Measurements from ENCODE around the gene BTK. TPM values are rescaled to one million over a fixed set of nuclear protein-coding genes. Genes with fewer than 3 reads are reported as not detected.

The BTK gene
- 10 to 100 TPM; 16.2 to 81.7 (median 37.3) TPM for total RNA-seq

DNA sequence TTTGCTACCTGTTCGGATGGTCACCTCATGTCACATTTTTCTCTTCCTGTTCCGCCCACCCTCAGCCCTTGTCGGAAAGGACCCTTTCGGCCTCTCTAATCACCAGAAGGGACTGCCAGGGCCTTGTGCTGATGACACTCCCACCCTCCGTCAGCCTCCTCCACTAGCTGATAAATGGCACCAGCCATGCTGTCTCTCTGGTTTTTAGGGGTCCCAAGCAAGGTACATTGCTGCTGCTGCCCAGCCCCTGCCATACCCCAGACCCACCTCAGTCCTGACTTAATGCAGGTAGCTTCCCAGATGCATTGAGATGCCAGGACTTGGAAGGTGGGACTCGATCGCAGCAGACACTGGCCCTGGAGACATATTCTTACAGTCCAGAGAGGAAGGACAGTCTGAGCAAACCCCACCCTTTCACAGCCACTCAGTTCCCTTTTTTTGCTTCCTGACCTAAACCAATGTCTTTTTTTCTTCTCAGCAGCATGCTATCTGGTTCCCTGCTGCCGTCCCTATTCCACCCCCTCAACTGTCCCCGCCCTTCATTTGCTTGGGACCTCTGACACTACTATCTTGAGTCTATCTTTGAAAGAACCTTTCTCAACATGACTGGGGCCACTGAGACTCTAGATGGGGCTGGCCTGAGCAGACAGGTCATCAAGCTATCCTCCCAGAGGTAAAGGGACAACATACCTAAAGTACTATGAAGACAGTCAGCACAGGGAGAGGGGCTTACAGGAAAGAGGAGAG lies at the start of gene BTK:
Gene BTK, minus strand, starts transcription at position 397 of the 747 bp plus-strand sequence. CDS start 10,907 bp downstream, outside the sequence.
- Histone ChIP-seq H3K36me3 (no peaks in the 10 kb centered on the region), H3K9me3 (no peaks in the 10 kb centered on the region), H3K27ac (peak within 1 kb of the TSS in 3 of 4 donors; percentile 6 to 60 (median 49)), H3K4me3 (peak within 1 kb of the TSS in 2 of 4 donors; percentile 18 to 37), H3K27me3 (no peaks in the 10 kb centered on the region), H3K4me1 (no peaks in the 10 kb centered on the region)
- peak in 1 of 2 donors; percentile 63 for ATAC-seq (ENCODE audit: low FRiP score in 2 of 2)
- TF ChIP-seq POLR2A (IDR thresholded peaks at IDR 0.05) (peak in 1 of 4 donors; percentile 35), EP300 (IDR thresholded peaks at IDR 0.05) (no peak)
- DNase-seq: peak in 1 of 2 donors; percentile 46
- 61 to 70% methylated on average over 9 of the region's 9 CpGs for WGBS, 2 donors

GRCh38 chrX:101430457-101431078 lies 44.6 kb upstream of the BTK start:
- Histone ChIP-seq H3K4me3 (no peak overlapping the region), H3K27me3 (no peaks in the 10 kb centered on the region), H3K9me3 (no peaks in the 10 kb centered on the region), H3K36me3 (peaks cover 0 to 10% (median 0%) of the 10 kb centered on the region in 4 donors), H3K4me1 (no peaks in the 10 kb centered on the region), H3K27ac (no peak overlapping the region)
- TF ChIP-seq POLR2A (IDR thresholded peaks at IDR 0.05): no peak
- TF ChIP-seq POLR2AphosphoS5 (IDR thresholded peaks at IDR 0.05): no peak
- WGBS, 2 donors: 83 to 85% methylated on average over 2 of the region's 2 CpGs
- ATAC-seq (ENCODE audit: low FRiP score in 2 of 2) (no peak), DNase-seq (no peak)

DNA sequence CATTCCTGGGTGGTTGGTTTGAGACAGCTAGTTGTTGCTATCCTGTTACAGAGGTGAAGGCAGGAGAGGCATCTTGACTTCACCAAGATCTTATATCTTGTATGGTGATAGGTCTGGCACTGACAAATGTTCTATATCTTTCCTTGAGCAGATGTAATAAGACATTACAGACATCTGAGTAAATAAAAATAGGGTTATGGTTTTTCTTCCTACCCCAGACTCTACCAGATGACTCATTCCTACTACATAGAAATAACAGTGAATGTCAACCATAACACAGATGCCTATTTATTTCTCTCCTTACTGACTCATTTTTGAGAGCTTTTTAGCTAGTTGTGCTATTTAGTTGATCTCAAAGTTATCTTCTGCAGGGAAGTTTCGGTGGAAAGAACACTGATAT lies 43.9 kb upstream of the BTK start:
- H3K36me3 ChIP-seq: peaks cover 0 to 10% (median 0%) of the 10 kb centered on the region in 4 donors
- no peaks in the 10 kb centered on the region for H3K9me3 ChIP-seq
- WGBS, 2 donors: 83 to 86% methylated on average over 1 of the region's 1 CpG
- H3K27ac ChIP-seq: no peak overlapping the region
- no peak for TF ChIP-seq POLR2AphosphoS5 (IDR thresholded peaks at IDR 0.05)
- TF ChIP-seq, protein P1, sequence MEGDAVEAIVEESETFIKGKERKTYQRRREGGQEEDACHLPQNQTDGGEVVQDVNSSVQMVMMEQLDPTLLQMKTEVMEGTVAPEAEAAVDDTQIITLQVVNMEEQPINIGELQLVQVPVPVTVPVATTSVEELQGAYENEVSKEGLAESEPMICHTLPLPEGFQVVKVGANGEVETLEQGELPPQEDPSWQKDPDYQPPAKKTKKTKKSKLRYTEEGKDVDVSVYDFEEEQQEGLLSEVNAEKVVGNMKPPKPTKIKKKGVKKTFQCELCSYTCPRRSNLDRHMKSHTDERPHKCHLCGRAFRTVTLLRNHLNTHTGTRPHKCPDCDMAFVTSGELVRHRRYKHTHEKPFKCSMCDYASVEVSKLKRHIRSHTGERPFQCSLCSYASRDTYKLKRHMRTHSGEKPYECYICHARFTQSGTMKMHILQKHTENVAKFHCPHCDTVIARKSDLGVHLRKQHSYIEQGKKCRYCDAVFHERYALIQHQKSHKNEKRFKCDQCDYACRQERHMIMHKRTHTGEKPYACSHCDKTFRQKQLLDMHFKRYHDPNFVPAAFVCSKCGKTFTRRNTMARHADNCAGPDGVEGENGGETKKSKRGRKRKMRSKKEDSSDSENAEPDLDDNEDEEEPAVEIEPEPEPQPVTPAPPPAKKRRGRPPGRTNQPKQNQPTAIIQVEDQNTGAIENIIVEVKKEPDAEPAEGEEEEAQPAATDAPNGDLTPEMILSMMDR (IDR thresholded peaks at IDR 0.05): no peak
- no peak for TF ChIP-seq EP300 (IDR thresholded peaks at IDR 0.05)
- no peak for TF ChIP-seq POLR2A (IDR thresholded peaks at IDR 0.05)
- no peaks in the 10 kb centered on the region for H3K27me3 ChIP-seq
- H3K4me3 ChIP-seq: no peak overlapping the region
- no peak for ATAC-seq (ENCODE audit: low FRiP score in 2 of 2)
- DNase-seq: no peak
- no peaks in the 10 kb centered on the region for H3K4me1 ChIP-seq

- DNase-seq (no peak), ATAC-seq (ENCODE audit: low FRiP score in 2 of 2) (no peak)
- no peaks in the 10 kb centered on the region for H3K9me3 ChIP-seq
- 95 to 98% methylated on average over 2 of the region's 2 CpGs for WGBS, 2 donors
- TF ChIP-seq EP300 (IDR thresholded peaks at IDR 0.05): no peak
- no peak for TF ChIP-seq POLR2AphosphoS5 (IDR thresholded peaks at IDR 0.05)
- TF ChIP-seq POLR2A (IDR thresholded peaks at IDR 0.05): no peak
- TF ChIP-seq, protein P1 (IDR thresholded peaks at IDR 0.05): no peak
- H3K27ac ChIP-seq: no peak overlapping the region
- H3K36me3 ChIP-seq: peaks cover 0 to 14% (median 0%) of the 10 kb centered on the region in 4 donors
- H3K4me1 ChIP-seq: no peaks in the 10 kb centered on the region
- H3K27me3 ChIP-seq: no peaks in the 10 kb centered on the region
- H3K4me3 ChIP-seq: no peak overlapping the region
These were observed 42.0 kb upstream of the BTK start for GRCh38 chrX:101427954-101428353.

DNA sequence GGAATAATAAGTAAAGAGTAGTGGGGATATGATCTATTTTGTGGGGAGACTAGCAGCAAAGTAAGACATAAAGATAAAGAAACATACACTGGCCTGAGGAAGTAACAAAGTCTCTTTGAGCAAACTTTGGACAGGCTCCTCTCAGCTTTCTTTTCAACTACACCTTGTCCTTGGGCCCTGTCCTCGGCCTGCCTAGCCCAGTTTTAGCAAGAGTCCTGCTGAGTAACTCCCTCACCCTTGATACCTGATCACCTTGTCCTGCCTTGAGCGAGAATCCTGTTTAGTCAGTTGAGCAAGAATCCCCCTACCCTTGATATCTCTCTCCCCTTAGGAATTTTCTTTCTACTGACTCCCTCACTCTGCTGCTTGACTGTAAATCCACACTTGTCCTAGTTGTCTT lies 33.5 kb upstream of the BTK start:
- DNase-seq: no peak
- Histone ChIP-seq H3K36me3 (peaks cover 0 to 4% (median 0%) of the 10 kb centered on the region in 4 donors), H3K9me3 (no peaks in the 10 kb centered on the region), H3K4me3 (no peak overlapping the region), H3K27ac (peak overlapping the region in 2 of 4 donors; percentile 91 to 96), H3K4me1 (peaks cover 0 to 5% (median 2%) of the 10 kb centered on the region in 4 donors), H3K27me3 (no peaks in the 10 kb centered on the region)
- TF ChIP-seq EP300 (IDR thresholded peaks at IDR 0.05): no peak
- no peak for TF ChIP-seq POLR2AphosphoS5 (IDR thresholded peaks at IDR 0.05)
- TF ChIP-seq, protein P1 (IDR thresholded peaks at IDR 0.05): no peak
- no peak for TF ChIP-seq POLR2A (IDR thresholded peaks at IDR 0.05)
- WGBS, 2 donors: 60 to 73% methylated on average over 2 of the region's 2 CpGs
- no peak for ATAC-seq (ENCODE audit: low FRiP score in 2 of 2)

Measured in upper lobe of left lung (tissue), 6 donors.